Tibial nerve (tissue), 4 donors: Measurements from ENCODE around the gene GPR31.
"Not testable (repeated sequence)": the region's sequence is repeated elsewhere in the genome, so short reads cannot be mapped to it uniquely, and the experiment has no call there.

Experiments used
- EP300 ChIP-seq, 2 donors: sonication (generic); formaldehyde crosslinking; IDR thresholded peaks; one replicate each; pipeline ENCODE4 v1.6.1; 2017; ENCODE audit warnings: antibody characterized with exemption in 2 of 2, mild to moderate bottlenecking in 1 of 2
- POLR2A ChIP-seq, 2 donors: fragments of 450-650 bp; IDR thresholded peaks; one replicate each; pipeline ENCODE4 v1.6.1; 2017; ENCODE audit warnings: antibody characterized with exemption in 2 of 2, mild to moderate bottlenecking in 2 of 2, moderate library complexity in 2 of 2
- TF ChIP-seq, protein P1 (sequence below), 5 experiments: fragments of 200-600 bp in 3 of 5; fragments of 450-650 bp in 2 of 5; sonication (generic) in 3 of 5; IDR thresholded peaks; one replicate each; pipeline ENCODE4 v1.5.1; 2016 to 2019; ENCODE audit warnings: antibody characterized with exemption in 5 of 5, mild to moderate bottlenecking in 3 of 5, moderate library complexity in 2 of 5

DNA sequence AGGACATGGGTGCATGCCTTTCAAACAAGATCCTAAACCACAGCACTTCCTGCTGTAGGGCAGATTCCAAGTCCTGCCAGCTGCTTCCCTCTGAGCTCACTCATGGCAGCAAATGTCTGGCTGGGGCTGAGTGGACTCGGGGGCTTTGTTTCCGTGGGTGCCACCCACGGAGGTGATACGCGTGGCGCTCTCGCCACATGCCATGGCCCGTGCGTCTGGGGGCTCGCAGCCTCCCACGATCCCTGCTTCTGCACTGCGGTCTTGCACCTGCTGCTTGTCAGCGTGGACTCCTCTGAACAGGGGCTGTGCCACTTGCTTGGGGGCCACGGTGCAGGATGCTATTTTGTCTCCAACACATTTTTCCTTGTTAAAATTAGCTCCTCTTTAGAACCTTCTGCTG lies 19.5 kb upstream of the GPR31 start:
- TF ChIP-seq, protein P1, sequence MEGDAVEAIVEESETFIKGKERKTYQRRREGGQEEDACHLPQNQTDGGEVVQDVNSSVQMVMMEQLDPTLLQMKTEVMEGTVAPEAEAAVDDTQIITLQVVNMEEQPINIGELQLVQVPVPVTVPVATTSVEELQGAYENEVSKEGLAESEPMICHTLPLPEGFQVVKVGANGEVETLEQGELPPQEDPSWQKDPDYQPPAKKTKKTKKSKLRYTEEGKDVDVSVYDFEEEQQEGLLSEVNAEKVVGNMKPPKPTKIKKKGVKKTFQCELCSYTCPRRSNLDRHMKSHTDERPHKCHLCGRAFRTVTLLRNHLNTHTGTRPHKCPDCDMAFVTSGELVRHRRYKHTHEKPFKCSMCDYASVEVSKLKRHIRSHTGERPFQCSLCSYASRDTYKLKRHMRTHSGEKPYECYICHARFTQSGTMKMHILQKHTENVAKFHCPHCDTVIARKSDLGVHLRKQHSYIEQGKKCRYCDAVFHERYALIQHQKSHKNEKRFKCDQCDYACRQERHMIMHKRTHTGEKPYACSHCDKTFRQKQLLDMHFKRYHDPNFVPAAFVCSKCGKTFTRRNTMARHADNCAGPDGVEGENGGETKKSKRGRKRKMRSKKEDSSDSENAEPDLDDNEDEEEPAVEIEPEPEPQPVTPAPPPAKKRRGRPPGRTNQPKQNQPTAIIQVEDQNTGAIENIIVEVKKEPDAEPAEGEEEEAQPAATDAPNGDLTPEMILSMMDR (IDR thresholded peaks at IDR 0.05), result not testable (repeated sequence)
- not testable (repeated sequence) for TF ChIP-seq POLR2A, EP300 (IDR thresholded peaks at IDR 0.05)
